IgD-negative memory B cell (primary cell): Measurements from ENCODE around the gene KCNMA1. TPM values are rescaled to one million over a fixed set of nuclear protein-coding genes. Genes with fewer than 3 reads are reported as not detected.
A peak's percentile ranks its signal among the peaks of the same experiment; 100 is the strongest.
"Not testable (repeated sequence)": the region's sequence is repeated elsewhere in the genome, so short reads cannot be mapped to it uniquely, and the experiment has no call there.

Experiments used
- H3K27ac Mint-ChIP-seq, 3 donors: one replicate each; pipeline ENCODE4 v1.8.0; 2020 to 2022; ENCODE audit warnings: mild to moderate bottlenecking in 3 of 3, mixed read lengths in 3 of 3, moderate library complexity in 1 of 3
- H3K27me3 Mint-ChIP-seq: one replicate; pipeline ENCODE4 v1.8.0; 2021; ENCODE audit warnings: mixed read lengths
- H3K36me3 Mint-ChIP-seq: one replicate; pipeline ENCODE4 v1.8.0; 2020; ENCODE audit warnings: mild to moderate bottlenecking, mixed read lengths
- H3K4me1 Mint-ChIP-seq, 3 donors: one replicate each; pipeline ENCODE4 v1.8.0; 2020 to 2022; ENCODE audit warnings: mixed read lengths in 3 of 3, mild to moderate bottlenecking in 1 of 3
- H3K4me3 Mint-ChIP-seq, 4 donors: one replicate each; pipeline ENCODE4 v1.8.0; 2020 to 2022; ENCODE audit warnings: mild to moderate bottlenecking in 4 of 4, mixed read lengths in 4 of 4, moderate library complexity in 3 of 4
- H3K9me3 Mint-ChIP-seq, 3 donors: one replicate each; pipeline ENCODE4 v1.8.0; 2020 to 2021; ENCODE audit warnings: mixed read lengths in 3 of 3, mild to moderate bottlenecking in 1 of 3
- polyA plus RNA-seq: library from polyadenylated mRNA; unstranded; fragments of 300-500 nt; fragmentation: Illumina TruSeq; gene quantifications from one replicate; pipeline ENCODE4 v1.2.3, GENCODE V29; 2021

Gene KCNMA1
- polyA plus RNA-seq, 1 donor from 2014 or later: 5.5 TPM

DNA sequence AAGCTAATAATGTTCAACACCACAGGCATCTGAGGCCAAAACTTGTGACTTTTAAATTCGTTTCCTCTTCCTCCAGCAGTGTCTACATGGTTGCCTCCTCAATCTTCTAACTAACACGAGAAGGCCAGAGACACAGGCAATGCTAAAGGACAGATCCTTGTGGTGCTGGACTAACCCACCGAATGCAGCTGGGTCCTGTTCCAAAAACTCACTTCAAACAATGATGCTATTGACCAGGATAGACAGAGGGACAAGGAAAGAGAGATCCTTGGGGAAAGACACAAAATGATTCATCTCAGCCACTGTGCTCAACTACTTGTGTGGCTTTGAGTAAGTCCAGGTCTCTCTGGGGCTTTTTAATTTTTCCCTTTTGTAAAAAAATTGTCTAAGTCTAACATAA is 107.6 kb downstream of the KCNMA1 start:
- no peaks in the 10 kb centered on the region for H3K9me3 Mint-ChIP-seq
- H3K27ac Mint-ChIP-seq: no peak overlapping the region
- H3K36me3 Mint-ChIP-seq: no peaks in the 10 kb centered on the region
- no peak overlapping the region for H3K4me3 Mint-ChIP-seq
- H3K4me1 Mint-ChIP-seq: peaks cover 4 to 9% (median 7%) of the 10 kb centered on the region in 3 donors
- no peaks in the 10 kb centered on the region for H3K27me3 Mint-ChIP-seq

DNA sequence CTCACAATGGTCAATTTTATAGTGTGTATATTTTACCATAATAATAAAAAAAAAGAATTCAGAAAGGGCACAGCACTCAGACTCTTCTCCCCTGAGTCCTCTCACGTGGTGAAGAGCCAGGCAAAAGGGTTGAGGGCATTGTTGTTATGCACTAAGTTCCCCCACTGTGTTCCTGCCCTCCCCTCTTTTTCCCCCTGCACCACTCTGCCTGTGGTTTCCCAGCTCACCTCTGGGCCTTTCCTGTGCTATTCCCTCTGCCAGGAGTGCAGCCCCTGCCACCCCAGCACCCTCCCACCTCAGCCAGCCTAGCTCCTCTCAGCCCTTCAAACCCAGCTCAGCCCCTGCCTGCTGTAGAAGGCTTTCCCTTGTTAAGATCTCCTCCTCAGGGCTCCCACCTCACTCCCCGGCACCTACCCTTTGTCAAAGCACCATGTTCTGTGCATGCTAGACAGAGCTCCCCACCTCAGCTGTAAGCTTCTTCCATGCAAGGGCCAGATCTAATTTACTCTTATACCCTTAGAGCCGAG is 108.5 kb downstream of the KCNMA1 start:
- Mint-ChIP-seq H3K4me3 (no peak overlapping the region), H3K9me3 (no peaks in the 10 kb centered on the region), H3K4me1 (peaks cover 4 to 9% (median 7%) of the 10 kb centered on the region in 3 donors), H3K36me3 (no peaks in the 10 kb centered on the region), H3K27ac (no peak overlapping the region), H3K27me3 (no peaks in the 10 kb centered on the region)

DNA sequence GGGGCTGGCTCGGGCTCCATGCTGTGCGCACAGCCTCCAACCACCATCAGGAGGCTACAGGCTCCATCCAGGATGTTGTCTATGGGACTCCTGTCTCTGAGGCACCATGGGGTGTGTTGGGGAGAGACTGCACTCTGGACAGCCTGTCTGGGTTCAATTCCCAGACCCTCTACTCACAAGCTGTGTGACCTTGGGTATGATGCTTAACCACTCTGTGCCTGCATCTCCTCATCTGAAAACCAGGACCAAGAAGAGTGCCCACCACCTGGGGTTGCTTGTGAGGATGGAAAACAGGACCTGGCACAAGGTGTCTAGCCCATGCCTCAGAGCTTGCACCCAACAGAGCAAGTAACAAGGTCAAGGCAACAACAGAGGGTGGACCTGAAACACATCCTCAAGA is 109.8 kb downstream of the KCNMA1 start:
- Mint-ChIP-seq H3K4me3 (no peak overlapping the region), H3K27me3 (no peaks in the 10 kb centered on the region), H3K9me3 (no peaks in the 10 kb centered on the region), H3K27ac (no peak overlapping the region), H3K36me3 (peaks cover 2% of the 10 kb centered on the region), H3K4me1 (peaks cover 4 to 9% (median 7%) of the 10 kb centered on the region in 3 donors)

DNA sequence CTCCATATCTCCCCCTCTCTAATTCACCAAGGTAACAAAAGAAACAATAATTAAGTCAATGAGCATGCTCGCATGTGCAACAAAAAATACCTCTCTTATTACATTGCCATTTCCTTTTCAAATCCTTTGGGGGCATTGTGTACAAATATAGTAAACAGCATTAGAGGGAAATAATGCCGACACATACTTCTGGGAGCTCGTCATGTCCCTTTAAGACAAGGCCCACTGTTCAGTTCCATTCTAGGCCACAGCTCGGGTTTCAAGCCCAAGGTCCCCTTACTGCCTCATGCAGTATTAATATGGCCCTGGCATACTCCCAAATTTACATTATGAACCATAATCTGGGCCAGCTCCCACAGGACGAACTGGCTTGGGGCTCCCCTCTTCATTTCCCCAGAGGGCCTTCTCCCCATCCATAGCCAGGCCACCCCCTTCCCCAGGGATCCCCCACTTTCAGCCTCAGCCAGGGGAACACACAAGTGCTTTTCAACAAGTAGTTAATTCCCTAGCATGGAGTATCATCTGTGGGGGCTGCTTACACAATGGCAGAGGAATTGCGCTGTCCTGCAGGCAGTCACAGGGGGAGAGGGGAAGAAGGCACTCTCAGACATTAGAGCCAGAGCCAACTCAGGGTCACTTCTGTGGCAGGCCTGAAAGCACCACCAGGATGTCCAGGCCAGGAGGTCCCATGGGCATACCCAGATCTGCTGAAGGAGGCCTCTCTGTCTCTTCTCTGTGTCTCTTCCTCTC is 110.6 kb downstream of the KCNMA1 start:
- Mint-ChIP-seq H3K4me1 (peaks cover 4 to 9% (median 5%) of the 10 kb centered on the region in 3 donors), H3K36me3 (peaks cover 2% of the 10 kb centered on the region), H3K9me3 (no peaks in the 10 kb centered on the region), H3K27me3 (no peaks in the 10 kb centered on the region), H3K27ac (no peak overlapping the region), H3K4me3 (no peak overlapping the region)

DNA sequence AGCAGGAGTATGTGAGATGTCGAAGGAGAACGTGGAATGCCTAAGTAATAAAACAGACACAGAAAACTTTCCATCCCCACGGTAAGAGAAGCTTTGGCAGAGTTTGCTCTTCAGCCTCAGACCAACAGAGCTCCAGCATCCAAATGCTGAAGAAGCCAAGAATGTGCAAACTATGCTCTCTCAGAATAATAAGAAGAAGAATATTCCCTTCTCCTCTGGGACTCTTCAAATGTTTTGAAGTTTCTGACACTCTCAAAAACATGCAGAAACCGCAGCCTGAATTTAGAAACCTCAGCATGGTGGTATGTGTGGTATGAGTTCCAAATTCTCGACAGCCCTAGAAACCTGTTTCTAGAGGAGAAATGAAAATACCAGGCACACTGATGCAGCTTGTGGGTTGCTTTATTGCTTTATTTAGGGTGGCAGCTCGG is 113.3 kb downstream of the KCNMA1 start:
- H3K4me3 Mint-ChIP-seq: no peak overlapping the region
- no peak overlapping the region for H3K27ac Mint-ChIP-seq
- H3K27me3 Mint-ChIP-seq: peaks cover 1% of the 10 kb centered on the region
- H3K9me3 Mint-ChIP-seq: peaks cover 0 to 3% (median 0%) of the 10 kb centered on the region in 3 donors
- H3K4me1 Mint-ChIP-seq: peaks cover 0 to 3% (median 0%) of the 10 kb centered on the region in 3 donors
- peaks cover 2% of the 10 kb centered on the region for H3K36me3 Mint-ChIP-seq

DNA sequence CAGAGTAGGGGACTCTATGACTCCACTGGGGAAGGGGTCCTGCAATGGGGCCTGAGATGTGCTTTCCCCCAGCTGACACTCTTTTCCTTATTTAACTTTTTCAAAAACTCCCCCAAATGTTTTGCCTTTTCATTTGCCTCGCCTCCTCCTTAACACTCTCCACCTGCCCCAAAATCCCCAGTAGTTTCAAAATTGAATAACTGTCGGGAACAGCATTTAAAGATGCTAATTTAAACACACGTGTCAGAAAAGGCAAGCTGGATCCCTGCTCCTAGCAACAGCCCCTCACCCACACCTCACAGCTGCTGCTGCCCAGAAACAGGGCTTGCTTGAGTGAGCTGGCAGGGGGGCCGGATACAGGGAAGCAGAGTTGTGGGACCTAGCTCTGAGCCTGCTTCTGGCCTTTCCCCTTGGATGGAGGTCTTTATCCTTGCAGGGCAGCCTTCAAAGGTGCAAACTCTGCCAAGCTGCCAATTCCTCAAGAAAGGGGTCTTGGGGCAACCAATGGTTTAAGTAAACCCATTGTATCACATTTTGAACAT is 115.3 kb downstream of the KCNMA1 start:
- H3K36me3 Mint-ChIP-seq: peaks cover 2% of the 10 kb centered on the region

DNA sequence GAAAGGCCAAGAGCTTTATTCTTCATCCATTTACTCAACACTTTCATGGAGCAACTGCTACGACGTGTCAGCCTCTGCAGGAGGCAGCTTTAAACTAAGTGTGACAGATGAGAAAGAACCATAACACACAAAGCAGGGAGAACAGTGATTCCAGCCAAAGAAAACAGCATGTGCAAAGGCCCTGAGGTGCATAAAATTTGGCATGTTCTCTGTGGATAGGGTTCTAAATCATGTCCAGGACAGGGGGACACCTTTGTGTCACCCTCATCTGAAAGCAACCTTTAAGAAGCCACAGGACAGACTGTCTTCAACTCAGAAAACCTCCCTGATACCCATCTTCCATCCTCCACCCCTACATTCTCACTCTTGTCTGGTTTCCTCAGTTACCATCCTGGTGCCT is 116.6 kb downstream of the KCNMA1 start:
- no peak overlapping the region for H3K4me3 Mint-ChIP-seq

More for the DNA sequence above, 115.3 kb downstream of the KCNMA1 start:
- Mint-ChIP-seq H3K27ac (no peak overlapping the region), H3K4me1 (peaks cover 0 to 1% (median 0%) of the 10 kb centered on the region in 3 donors), H3K9me3 (peaks cover 0 to 3% (median 0%) of the 10 kb centered on the region in 3 donors), H3K4me3 (no peak overlapping the region), H3K27me3 (peaks cover 1% of the 10 kb centered on the region)

DNA sequence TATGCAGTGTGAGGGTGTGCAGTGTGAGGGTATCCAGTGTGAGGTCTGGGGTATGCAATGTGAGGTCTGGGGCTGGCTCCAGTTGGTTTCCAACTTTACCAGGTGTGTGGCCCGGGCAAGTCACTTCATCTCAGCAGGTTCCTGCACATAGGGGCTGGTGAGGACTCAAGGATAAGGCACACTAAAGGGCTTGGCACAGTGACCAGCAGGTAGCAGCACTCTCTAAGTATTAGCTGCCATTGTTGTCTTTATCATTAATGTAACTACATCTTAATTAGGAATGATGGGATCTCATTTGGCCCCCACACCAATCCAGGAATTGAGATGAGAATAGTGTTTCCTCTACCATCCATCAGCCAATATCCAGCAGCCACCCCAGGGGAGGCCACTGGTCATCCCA is 117.3 kb downstream of the KCNMA1 start:
- Mint-ChIP-seq H3K4me3 (no peak overlapping the region), H3K27ac (no peak overlapping the region)

More for the DNA sequence above, 116.6 kb downstream of the KCNMA1 start:
- Mint-ChIP-seq H3K4me1 (peaks cover 0 to 1% (median 0%) of the 10 kb centered on the region in 3 donors), H3K27ac (no peak overlapping the region), H3K27me3 (peaks cover 1% of the 10 kb centered on the region), H3K9me3 (peaks cover 0 to 3% (median 0%) of the 10 kb centered on the region in 3 donors), H3K36me3 (peaks cover 2% of the 10 kb centered on the region)

DNA sequence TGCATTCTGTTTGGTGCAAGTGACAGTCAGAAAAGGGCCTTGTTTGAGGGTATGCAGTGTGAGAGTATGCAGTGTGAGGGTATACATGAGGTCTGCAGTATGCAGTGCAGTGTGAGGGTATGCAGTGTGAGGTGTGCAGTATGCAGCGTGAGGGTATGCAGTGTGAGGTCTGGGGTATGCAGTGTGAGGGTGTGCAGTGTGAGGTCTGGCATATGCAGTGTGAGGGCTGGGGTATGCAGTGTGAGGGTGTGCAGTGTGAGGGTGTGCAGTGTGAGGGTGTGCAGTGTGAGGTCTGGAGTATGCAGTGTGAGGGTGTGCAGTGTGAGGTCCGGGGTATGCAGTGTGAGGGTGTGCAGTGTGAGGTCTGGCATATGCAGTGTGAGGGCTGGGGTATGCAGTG is 117.8 kb downstream of the KCNMA1 start:
- not testable (repeated sequence) for H3K27me3 Mint-ChIP-seq, H3K4me3 Mint-ChIP-seq, H3K36me3 Mint-ChIP-seq, H3K4me1 Mint-ChIP-seq, H3K9me3 Mint-ChIP-seq
- peak overlapping the region in 1 of 3 donors; percentile 59 for H3K27ac Mint-ChIP-seq

More for the DNA sequence above, 117.3 kb downstream of the KCNMA1 start:
- H3K9me3 Mint-ChIP-seq: peaks cover 0 to 3% (median 0%) of the 10 kb centered on the region in 3 donors
- H3K36me3 Mint-ChIP-seq: peaks cover 2% of the 10 kb centered on the region
- H3K27me3 Mint-ChIP-seq: peaks cover 1% of the 10 kb centered on the region
- peaks cover 0 to 1% (median 0%) of the 10 kb centered on the region in 3 donors for H3K4me1 Mint-ChIP-seq

DNA sequence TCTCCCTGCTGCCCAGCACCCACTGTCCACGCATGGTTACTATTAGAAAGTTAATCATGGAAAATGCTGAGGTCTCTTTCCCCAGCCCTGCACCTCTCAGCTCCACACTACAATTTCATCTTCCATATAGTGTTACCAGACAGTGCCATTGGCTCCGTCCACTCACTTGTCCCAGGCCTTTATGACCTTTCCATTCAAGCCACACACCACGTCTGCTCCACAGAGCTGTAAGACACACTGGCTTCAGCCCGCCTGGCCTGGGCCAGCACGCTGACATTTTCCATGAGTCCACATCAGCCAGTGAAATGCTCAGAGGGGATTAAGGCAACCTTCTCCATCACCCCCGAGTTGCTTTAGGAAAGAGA is 118.7 kb downstream of the KCNMA1 start:
- no peak overlapping the region for H3K27ac Mint-ChIP-seq
- peaks cover 2% of the 10 kb centered on the region for H3K36me3 Mint-ChIP-seq
- no peak overlapping the region for H3K4me3 Mint-ChIP-seq
- H3K27me3 Mint-ChIP-seq: peaks cover 1% of the 10 kb centered on the region
- H3K4me1 Mint-ChIP-seq: peaks cover 0 to 1% (median 0%) of the 10 kb centered on the region in 3 donors
- H3K9me3 Mint-ChIP-seq: peaks cover 0 to 3% (median 0%) of the 10 kb centered on the region in 3 donors

DNA sequence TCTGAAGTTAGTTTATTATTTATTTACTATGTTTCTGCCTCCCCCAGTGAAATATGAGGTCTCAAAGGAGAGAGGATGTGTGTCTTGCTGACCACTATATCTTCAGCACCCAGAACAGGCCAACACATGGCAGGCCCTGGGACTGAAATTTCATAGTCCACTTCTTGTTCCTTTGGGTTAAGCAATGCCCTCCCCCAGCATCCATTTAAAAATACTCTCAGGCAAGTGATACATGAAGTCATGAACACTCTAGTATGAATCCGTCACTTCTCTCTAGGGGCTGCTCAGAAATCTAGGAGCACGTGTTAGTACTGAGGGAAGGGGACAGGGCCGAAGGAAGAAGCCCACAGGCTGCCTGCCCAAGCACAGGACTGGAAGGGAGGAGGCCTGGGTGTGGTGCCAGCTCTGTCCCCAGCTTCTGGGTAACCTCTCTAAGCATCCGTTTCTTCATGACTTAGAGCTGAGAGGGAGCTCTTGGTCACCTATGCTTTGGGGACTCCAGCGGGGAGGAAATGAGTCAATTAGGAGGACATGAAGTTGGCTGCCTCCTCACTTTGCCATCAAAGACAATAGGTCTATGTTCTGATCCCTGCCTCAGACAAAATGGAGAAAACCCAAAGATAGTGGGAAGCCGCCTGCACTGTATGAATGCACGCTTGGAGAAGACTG is 119.2 kb downstream of the KCNMA1 start:
- Mint-ChIP-seq H3K4me1 (peaks cover 0 to 3% (median 0%) of the 10 kb centered on the region in 3 donors), H3K27ac (no peak overlapping the region), H3K4me3 (no peak overlapping the region), H3K27me3 (peaks cover 1% of the 10 kb centered on the region), H3K9me3 (peaks cover 0 to 3% (median 0%) of the 10 kb centered on the region in 3 donors), H3K36me3 (no peaks in the 10 kb centered on the region)

DNA sequence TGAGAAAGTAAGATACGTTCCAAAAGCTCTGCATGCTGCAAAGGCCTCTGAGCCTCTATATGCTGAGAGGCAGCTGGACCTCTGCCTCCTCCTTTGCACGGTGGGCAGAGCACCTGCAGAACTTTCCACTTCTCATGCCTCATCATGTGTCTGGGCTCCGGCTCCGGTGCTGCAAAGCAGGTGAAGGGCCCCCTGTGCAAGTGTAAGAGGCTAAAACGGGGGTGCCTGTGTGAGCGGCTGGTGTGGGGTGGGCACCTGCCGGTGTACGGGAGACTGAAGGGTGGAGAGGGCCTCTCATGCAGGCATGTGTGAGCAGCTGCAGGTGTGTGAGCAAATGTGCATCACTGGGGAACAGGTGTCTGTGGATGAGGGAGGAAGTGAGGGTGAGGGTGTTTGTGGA is 121.0 kb downstream of the KCNMA1 start:
- Mint-ChIP-seq H3K9me3 (peaks cover 0 to 3% (median 0%) of the 10 kb centered on the region in 3 donors), H3K4me1 (peaks cover 0 to 5% (median 0%) of the 10 kb centered on the region in 3 donors), H3K27me3 (peaks cover under 1% of the 10 kb centered on the region), H3K4me3 (no peak overlapping the region), H3K36me3 (no peaks in the 10 kb centered on the region), H3K27ac (peak overlapping the region in 1 of 3 donors; percentile 78)

DNA sequence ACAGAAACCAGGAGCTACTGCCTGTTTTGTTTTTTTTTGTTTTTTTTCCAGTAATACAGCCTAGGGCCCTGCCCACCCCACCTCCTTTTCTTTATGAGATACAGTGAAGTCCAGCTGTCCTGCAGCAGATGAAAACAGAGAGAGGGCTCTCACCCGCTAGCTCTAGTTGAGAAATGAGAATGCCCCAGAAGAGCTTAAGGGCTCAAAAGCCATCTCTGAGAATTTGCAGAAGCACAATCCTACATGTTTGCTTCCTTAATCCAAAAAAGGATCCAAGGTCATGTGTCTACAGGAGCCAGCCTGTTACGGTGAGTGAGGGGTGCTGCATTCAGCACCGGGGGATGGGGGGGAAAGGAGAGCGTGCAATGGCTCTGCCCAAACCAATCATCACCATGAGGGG is 122.7 kb downstream of the KCNMA1 start:
- H3K27ac Mint-ChIP-seq: no peak overlapping the region
- H3K36me3 Mint-ChIP-seq: no peaks in the 10 kb centered on the region

DNA sequence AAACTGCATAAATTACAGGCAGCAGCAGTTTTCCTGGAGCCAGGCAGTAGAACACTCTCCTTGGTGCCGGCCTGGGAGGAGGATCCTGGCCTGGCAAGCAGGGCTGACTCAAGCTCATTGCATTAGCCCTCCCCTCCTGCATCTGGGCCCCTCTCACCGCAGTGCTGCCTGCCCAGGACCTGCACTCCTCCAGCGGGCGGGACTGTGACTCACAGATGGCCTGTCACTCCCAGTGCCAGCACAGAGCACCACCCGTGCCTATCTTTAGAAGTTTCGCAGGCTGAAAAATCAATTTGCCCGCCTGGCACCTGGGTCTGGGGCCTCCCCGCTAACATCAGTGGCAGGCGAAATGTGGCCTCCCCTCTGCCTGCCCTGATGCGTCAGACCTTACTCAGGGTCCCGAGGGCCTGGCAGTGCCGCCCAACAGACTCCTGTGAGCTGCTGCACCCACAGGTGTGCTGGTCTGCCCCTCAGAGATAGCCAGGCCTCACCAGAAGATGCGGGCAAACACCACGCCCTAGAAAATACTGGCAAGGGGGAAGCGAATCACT is 123.8 kb downstream of the KCNMA1 start:
- no peak overlapping the region for H3K27ac Mint-ChIP-seq
- peaks cover 3% of the 10 kb centered on the region for H3K27me3 Mint-ChIP-seq
- no peak overlapping the region for H3K4me3 Mint-ChIP-seq
- H3K4me1 Mint-ChIP-seq: peaks cover 0 to 3% (median 0%) of the 10 kb centered on the region in 3 donors
- H3K36me3 Mint-ChIP-seq: no peaks in the 10 kb centered on the region
- no peaks in the 10 kb centered on the region for H3K9me3 Mint-ChIP-seq

More for the DNA sequence above, 122.7 kb downstream of the KCNMA1 start:
- no peak overlapping the region for H3K4me3 Mint-ChIP-seq
- peaks cover 3% of the 10 kb centered on the region for H3K27me3 Mint-ChIP-seq
- H3K4me1 Mint-ChIP-seq: peaks cover 0 to 5% (median 0%) of the 10 kb centered on the region in 3 donors
- no peaks in the 10 kb centered on the region for H3K9me3 Mint-ChIP-seq

DNA sequence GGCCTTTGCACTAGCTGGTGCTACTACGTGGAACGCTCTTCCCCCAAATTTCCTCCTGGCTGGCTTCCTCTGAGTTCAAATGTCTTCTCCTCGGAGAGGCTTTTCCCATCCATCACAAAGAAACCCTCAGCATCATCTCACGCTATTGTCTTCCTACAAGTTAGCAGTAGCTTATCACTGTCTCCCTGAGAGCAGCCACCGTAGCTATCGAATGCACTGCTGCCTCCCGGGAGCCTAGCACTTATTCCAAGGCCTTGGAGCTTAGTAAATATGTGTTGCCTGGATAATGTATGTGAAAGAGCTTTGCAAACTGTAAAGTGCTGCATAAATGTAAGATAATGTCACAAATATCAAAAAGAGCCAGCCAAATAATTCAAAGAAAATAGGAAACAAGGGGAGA is 124.4 kb downstream of the KCNMA1 start:
- no peak overlapping the region for H3K27ac Mint-ChIP-seq
- H3K9me3 Mint-ChIP-seq: no peaks in the 10 kb centered on the region
- H3K36me3 Mint-ChIP-seq: no peaks in the 10 kb centered on the region
- peaks cover 3% of the 10 kb centered on the region for H3K27me3 Mint-ChIP-seq
- no peak overlapping the region for H3K4me3 Mint-ChIP-seq
- peaks cover 0 to 3% (median 0%) of the 10 kb centered on the region in 3 donors for H3K4me1 Mint-ChIP-seq
